NCI-H526 treated with DMSO at 0.1 percent for 48 hours (cell line): ENCODE results near the gene ZBTB5.
"Not testable (repeated sequence)": the region's sequence is repeated elsewhere in the genome, so short reads cannot be mapped to it uniquely, and the experiment has no call there.

Experiments used
- DNase-seq: peaks from one replicate; lab custom pipeline; 2025; lab: John Stamatoyannopoulos, UW

ZBTB5 gene

DNA sequence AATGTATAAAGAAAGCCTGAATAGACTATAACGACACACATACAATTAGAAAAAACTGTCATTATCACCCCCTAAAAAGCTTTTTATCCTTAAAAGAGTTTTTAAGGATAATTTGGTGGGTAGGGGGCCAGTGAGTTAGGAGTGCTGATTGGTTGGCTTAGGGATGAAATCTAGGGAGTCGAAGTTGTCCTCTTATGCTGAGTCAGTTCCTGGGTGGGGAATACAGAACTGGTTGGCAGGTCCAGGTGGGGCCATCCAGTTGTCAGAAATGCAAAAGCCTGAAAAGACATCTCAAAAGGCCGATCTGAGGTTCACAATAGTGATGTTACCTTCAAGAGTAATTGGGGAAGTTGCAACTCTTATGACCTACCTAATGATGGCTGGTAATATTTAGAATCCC, 13.6 kb downstream of the ZBTB5 start:
- no peak for DNase-seq

DNA sequence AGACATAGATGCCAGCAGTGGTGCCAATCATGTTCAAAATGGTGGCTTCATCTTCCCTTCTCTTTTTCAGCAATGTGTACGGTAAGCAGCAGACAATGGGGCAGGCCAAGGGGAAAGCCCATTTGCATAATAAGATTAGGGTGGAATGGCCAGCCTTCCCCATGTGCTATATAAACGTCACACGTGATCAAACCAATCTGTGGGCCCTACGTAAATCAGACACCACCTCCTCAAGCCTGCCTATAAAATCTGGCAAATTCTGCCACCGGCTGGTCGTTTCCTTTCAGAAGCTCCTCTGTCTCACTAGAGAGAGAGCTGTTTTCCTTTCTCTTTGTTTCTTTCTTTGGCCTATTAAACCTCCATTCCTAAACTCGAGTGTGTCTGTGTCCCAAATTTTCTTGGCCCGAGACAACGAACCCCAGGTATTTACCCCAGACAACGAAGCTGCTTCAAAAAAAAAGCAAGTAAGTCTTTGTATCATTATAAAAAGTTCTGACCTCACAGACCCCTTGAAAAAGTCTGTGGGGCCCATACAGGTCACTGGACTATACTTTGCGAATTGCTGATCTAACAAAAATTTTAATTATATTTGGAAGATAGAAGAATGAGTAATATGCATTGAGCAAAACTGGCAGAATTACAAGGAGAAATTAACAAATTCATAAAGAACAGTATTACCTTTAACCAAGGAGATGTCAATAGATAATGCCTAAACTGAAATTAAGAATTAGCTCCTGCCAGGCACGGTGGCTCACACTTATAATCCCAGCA, 15.2 kb downstream of the ZBTB5 start:
- DNase-seq: no peak

DNA sequence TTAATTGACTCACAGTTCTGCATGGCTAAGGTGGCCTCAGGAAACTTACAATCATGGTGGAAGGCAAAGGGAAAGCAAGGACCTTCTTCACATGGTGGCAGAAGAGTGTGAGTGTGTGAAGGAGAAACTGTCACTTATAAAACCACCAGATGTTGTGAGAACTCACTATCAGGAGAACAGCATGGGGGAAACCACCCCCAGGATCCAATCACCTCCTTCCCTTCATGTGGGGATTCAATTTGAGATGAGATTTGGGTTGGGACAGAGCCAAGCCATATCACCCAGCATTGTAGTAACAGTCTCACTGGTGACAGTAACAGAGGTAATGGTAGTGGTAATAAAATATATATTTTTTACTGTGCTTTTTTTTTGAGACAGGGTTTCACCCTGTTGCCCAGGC, 18.1 kb downstream of the ZBTB5 start:
- DNase-seq: no peak

DNA sequence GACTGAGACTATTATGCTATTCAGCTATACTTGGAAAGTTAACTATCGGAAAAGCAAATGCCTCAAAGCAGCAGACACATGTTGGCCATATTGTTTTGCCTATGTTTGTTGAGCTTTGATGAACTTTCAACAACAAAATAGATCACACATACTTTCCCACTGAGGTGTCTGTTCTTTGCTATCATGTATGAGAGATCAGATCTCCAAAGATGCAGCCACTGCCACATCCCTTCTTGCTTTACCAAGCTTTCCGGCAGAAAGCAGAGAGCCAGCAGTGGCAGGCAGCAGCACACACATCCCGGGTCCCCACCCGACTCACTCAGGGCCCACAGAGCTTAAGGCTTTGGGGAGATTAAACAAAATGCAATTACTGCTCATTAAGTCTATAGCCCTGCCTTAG, 18.8 kb downstream of the ZBTB5 start:
- no peak for DNase-seq

DNA sequence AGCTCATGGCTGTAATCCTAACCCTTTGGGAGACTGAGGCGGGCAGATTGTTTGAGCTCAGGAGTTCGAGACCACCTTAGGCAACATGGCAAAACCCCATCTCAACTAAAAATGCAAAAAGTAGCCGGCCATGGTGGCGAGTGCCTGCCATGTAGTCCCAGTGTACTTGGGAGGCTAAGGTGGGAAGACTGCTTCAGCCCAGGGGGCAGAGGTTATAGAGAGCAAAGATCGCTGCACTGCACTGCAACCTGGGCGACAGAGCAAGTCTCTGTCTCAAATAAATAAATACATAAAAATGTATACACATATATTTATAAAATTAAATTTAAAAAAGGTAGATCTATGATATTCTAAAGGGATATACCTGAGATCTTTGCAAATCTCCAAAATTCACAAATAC, 19.4 kb downstream of the ZBTB5 start:
- DNase-seq: no peak

DNA sequence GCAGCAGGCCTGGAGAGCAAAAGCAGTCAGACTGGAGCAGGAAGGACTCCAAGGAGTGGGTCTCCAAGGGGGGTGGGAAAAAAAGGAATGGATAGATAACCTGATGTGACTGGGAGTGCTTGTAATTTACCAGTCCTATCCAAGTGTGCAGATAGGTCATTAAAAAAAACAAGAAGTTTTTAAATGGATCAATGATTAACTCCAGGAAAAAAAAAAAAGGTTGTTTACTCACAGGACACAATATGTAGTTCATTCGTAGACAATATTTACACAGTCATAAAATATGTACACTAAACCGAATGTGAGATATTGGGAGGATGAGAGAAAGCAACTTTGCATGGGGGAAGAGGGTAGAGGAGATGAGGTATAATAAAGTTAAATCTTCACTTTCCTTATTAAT, 20.4 kb downstream of the ZBTB5 start:
- DNase-seq: no peak

DNA sequence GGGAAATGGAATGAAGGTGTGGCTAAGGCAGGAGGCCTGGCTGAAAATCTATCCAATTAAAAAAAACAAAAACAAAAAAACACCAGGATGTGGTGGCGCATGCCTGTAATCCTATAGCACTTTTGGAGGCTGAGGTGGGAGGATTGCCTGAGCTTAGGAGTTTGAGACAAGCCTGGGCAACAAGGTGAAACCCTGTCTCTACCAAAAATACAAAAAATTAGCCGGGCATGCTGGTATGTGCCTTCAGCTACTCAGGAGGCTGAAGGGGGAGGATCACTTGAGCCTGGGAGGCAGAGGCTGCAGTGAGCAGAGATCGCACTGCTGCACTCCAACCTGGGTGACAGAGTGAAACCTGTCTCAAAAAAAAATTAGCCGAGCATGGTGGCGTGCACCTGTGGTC, 21.7 kb downstream of the ZBTB5 start:
- DNase-seq: no peak

DNA sequence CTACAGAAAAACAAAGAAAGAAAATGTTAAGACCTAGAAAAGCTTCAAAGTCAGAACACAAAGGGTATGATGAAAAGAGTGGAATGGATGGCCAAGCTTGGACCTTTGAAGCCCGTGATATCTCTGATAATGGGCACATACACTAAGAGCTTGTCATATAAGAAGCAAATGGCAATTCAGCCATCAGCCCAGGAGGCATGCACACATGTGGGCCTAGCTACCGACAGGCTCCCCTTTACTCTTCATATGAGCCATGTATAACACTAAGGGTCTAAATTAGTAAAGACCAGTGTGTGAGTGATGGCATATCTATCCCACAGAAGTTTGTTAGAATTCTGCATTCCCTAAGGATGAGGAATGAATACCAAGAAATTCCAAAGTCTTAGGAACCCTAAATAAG, 22.7 kb downstream of the ZBTB5 start:
- no peak for DNase-seq

DNA sequence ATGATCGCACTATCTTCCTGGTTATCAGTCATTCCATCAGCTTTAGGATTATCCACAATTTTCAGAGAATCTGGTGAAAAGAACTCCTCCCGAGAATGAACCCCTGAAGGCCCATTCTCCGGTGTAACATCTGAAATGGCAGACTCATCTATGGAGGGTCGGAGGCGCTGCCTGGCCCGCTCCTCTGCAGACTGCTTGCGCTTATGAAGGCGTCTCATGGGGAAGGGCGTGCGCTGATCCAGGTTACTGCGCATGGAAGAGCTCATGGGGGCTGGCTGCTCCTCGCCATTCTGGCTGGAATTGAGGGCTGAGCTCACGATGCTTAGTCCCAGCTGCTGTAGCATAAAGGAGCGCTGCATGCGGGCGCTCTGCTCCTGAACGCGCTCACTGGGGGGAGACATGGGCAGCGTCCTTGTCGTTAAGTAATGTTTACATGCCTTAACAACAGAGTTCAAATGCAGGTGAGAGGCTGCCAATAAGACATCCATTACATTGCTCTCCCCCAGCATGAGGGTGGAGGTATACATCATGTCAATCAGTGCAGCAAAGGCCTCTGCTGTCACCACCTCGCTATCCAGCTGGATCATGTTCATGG, 23.4 kb downstream of the ZBTB5 start:
- no peak for DNase-seq

DNA sequence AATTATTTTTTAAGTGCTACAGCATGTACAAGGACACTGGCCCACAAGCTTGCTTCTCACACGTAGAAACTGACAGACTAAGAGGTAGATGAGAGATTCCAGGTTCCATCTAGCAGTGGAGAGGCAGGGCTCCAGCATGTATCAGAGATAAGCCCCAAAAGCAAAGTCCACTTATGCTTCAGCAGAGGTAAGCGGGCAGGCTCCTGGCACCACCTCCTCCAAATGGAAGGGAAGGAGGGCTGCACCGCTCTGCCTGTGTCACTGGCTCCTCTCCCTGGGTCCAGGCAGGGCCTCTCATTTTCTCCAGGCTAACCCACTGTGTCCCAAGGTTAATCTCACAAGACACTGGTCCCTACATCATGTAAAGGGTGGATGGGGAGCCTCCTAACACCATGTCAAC, 26.9 kb downstream of the ZBTB5 start:
- no peak for DNase-seq

DNA sequence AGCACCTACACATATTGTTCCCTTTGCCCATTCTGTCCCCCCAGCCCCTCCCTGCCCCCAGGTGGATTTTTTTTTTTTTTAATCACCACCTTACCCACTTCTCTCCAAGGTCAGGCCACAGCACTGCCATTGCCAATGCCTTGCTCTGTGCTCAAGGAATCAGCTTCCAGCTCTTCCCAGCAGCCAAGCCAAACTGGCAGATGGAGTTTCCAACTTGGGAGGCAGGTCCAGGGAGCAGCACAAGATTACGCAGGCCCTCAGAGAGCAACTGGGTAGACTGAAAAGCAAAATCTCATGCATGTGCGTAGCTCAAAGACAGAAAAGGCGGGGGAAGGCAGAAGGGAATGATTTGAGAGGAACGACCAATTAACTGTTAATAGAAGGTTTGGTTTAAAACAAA, 27.6 kb downstream of the ZBTB5 start:
- no peak for DNase-seq

DNA sequence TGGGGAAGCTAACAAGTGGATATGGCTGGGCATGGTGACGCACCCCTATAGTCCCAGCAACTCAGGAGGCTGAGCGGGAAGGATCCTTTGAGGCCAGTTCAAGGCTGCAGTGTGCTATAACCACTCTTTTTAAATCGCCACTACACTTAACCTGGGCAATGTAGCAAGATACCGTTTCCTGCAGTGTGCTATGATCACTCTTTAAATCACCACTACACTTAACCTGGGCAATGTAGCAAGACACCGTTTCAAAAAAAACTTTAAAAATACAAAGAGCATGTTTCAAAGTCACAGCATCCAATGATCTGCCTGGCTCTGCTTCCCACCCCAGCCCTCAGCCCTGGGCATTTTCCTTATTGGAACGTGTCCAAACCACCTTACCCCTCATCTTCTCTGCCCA, 28.2 kb downstream of the ZBTB5 start:
- no peak for DNase-seq

DNA sequence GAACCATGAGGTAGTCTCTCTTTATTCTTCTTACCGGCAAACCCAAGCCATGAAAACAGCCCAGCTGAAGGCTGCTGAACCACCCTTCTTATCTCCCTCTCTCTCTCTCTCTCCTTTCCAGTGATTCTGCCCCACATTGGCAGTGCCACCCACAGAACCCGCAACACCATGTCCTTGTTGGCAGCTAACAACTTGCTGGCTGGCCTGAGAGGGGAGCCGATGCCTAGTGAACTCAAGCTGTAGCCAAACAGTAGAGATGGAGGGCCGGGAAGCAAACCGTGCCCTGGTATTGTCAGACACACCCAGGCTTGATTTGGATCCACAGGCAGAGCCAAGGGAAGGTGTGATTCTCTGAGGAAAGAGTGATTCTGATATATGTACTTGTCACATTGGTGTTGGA, 28.7 kb downstream of the ZBTB5 start:
- DNase-seq: no peak

DNA sequence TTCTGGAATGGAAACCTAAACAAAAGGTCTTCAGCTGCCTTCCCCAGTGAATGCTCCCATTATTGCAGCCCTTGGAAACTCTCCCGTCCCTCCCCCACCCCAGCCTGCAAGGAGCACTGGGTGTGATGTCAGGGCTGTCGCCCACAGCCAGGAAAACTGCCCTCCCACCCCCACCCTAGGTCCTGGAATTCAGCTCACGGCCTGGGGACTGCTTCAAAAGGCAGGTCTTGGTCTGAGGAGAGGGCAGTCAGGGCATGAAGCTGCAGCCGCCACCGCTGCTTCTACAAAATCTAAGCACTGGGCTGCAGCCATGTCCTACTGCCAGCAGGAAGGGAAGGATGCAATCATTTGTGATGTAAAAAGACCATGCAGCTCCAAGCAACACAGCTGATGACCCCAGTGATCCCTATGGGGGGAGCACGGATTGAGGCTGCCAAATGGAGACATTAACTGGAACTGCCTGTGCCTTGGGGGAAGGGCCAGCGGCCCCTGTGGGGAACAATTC, 31.3 kb downstream of the ZBTB5 start:
- no peak for DNase-seq

DNA sequence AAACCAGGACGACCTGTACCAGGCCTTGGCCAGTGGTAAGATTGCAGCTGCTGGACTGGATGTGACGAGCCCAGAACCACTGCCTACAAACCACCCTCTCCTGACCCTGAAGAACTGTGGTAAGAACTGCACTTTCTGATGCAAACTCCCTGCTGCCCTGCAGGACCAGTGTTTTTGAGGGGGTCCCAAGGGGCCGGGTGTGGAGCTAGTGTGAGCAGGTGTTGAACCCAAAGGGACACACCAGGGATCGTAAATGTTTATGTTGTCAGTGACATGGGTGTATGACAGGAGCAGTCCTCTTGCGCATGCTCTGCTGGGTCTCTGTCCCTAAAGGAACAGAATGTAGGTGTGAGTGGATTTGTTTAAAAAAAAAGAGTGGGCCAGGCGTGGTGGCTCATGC, 33.2 kb downstream of the ZBTB5 start:
- DNase-seq: no peak

DNA sequence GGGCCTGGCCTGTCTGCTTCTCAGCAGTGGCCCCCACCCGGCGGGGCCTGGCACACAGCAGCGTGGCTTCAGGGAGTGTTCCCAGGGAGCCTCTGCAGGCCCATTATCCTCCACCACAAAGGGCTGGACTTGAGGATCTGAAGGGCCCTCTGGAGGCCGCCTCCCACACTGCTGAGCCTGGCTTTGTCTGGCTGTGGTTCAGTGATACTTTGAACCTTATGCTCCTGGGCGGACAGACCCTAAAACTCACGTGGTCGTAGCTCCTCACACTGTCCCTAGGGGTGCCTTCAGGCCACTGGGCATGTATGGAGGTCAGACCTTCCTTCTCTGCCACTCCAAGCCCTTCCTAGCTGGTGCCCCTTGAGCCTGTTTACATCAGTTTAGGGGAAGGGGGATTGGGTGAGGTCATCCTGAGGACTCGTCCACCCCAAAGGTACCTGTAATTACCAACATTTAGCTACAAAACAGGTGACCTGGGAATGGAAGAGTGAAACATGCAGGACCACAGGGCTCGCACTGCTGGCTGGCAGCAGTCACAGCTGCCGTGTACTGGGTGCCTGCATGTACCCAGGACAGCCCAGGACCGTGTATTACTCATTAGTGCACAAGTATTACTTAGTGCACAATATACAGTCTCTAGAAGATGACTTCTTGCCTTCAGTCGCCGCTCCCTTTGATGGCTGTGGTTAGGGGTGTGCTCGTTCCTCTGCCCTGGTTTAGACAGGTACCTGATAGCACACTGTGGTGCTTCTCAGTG, 34.2 kb downstream of the ZBTB5 start:
- no peak for DNase-seq

DNA sequence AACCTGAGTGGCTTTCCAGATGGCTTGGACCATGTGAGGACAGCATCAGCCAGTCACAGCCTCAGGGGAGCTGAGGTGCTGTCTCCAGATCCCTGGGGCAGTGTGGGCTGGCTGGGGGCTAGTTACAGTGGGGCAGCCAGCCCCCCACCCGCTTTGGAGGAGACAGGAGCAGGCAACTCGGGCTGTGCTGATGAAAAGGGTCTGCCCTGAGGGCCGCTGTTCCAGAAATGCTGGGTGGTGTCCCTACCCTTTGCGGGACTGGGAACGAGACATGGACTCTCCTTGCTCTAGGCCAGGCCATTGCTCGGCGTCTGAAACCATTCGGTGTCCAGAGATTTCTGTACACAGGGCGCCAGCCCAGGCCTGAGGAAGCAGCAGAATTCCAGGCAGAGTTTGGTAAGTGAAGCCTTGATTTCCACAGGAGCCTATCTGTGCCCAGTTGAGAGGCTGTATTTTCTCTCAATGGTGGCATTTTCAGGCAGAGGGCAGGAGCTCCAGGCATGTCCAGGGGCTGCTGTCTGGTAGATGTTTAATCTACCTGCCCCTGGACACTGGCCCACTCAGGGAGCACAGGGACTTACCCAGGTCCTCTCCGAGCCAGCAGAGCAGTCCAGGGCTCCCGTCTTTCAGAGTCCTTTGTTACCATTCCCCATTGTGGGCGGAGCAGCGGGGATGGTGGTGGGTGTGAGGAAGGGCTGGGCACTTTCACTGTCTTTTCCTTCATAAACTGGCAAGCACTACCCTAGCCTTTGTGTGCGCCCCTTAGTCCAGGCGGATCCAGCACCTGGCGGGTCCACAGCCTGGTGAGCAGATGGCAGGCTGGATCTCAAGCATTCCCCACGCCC, 35.6 kb downstream of the ZBTB5 start:
- DNase-seq: no peak

DNA sequence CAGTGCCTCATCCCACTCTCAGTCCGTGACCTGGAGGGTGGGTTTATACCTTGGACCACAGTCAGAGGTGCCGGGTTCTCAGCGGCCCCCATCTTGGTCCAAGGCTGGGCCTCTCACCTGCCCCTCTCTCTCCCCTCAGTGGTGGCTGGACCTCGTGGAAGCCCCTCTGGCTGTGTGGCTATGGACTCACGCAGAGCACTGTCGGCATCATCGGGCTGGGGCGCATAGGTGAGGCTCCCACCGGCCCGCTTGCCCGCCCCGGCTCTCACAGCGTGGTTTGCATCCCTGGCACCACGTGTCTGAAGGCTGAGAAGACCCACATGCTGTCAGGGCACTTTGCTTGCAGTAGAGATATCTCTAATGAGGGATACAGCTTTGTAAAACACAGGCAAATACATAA, 36.9 kb downstream of the ZBTB5 start:
- no peak for DNase-seq

DNA sequence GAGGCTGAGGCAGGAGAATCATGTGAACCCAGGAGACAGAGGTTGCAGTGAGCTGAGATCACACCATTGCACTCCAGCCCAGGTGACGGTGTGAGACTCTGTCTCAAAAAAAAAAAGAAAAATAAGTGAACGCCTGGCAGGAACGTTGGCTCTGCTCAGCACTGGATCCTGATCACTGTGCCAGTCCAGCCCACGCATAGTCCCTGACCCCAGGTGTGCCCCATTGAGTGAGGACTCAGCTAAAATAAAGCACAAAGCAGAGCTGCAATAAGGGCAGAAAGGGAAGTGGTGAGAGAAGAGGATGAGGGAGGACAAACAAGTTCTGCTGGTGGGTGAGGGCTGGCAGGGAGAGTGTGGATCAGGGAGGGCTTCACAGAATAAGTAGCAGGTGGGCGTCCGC, 38.4 kb downstream of the ZBTB5 start:
- no peak for DNase-seq

DNA sequence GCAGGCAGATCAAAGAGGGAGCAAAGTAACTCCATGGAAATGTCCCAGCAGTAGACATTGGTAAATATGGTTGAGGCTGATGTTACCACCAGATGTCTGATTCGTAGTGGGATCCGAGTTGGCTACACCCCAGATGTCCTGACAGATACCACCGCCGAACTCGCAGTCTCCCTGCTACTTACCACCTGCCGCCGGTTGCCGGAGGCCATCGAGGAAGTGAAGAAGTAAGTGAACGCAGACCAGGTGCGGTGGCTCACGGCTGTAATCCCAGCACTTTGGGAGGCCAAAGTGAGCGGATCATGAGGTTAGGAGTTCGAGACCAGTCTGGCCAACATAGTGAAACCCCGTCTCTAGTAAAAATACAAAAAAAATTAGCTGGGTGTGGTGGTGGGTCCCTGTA, 38.8 kb downstream of the ZBTB5 start:
- not testable (repeated sequence) for DNase-seq

DNA sequence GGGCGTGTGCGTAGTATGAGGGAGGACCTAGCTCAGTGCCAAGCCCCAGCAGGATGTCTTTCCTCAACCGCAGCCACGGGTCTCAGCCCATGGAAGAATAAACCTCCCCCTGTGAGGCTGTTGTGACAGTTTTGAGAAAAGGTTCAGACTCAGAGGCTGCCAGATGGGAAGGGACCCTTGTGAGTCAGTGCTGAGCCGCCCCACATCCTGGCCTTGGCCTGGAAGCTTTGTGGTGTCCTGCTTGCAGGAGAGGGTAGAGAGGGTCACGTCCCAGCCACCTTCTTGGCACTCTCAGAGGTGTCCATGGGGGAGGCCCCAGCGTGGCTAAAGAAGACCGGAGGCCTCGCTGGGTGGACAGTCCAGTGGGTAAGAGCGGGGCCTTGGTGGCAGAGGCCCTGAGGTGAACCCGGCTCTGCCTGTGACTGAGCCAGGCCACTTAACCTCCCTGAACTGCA, 39.9 kb downstream of the ZBTB5 start:
- DNase-seq: no peak

DNA sequence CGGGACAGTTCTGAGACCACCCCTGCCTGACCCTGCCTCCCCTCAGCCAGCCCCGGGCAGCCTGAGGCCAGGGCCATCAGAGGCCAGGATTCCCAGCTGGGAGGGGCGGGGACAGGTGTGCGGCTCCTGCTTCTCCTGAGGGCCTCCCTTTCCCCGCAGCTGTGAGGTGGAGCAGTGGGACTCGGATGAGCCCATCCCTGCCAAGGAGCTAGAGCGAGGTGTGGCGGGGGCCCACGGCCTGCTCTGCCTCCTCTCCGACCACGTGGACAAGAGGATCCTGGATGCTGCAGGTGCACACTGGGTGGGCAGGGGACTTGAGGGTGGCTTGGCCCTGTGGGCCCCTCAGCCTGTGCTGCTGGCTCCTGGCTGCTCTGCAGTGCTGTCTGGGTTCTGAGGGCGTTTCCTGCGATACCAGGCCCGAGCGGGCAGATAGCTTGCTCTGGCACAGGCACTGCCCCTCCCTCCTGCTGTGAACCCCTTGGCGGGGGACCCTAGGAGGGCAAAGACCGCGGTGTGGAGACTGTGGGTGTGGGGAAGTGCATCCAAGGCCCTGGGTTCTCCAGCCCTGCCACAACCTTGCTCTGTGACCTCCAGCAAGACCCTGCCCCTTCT, 40.5 kb downstream of the ZBTB5 start:
- no peak for DNase-seq
